ENCODE results near the gene C4orf50. TPM values are rescaled to one million over a fixed set of nuclear protein-coding genes. Genes with fewer than 3 reads are reported as not detected.

The C4orf50 gene
- total RNA-seq, 4 donors from 2014 or later: 0.14 to 4.9 (median 0.32) TPM; not detected in 1

GRCh38 chr4:5973486-5974220, 44.6 kb downstream of the C4orf50 start:
- Histone ChIP-seq H3K36me3 (no peaks in the 10 kb centered on the region), H3K4me3 (no peak overlapping the region), H3K27me3 (no peaks in the 10 kb centered on the region), H3K9me3 (no peaks in the 10 kb centered on the region), H3K4me1 (no peaks in the 10 kb centered on the region), H3K27ac (no peak overlapping the region)
- no peak for DNase-seq
- WGBS, 2 donors (ENCODE audit: low coverage in 1 of 2): 80% methylated on average over 25 of the region's 25 CpGs; no CpG with 5 or more reads in 1 of the 2 donors
- TF ChIP-seq EP300 (IDR thresholded peaks at IDR 0.05; ENCODE audit: low read depth) (no peak), POLR2AphosphoS5 (IDR thresholded peaks at IDR 0.05) (no peak), POLR2A (IDR thresholded peaks at IDR 0.05) (no peak)
- TF ChIP-seq, protein P1, sequence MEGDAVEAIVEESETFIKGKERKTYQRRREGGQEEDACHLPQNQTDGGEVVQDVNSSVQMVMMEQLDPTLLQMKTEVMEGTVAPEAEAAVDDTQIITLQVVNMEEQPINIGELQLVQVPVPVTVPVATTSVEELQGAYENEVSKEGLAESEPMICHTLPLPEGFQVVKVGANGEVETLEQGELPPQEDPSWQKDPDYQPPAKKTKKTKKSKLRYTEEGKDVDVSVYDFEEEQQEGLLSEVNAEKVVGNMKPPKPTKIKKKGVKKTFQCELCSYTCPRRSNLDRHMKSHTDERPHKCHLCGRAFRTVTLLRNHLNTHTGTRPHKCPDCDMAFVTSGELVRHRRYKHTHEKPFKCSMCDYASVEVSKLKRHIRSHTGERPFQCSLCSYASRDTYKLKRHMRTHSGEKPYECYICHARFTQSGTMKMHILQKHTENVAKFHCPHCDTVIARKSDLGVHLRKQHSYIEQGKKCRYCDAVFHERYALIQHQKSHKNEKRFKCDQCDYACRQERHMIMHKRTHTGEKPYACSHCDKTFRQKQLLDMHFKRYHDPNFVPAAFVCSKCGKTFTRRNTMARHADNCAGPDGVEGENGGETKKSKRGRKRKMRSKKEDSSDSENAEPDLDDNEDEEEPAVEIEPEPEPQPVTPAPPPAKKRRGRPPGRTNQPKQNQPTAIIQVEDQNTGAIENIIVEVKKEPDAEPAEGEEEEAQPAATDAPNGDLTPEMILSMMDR (IDR thresholded peaks at IDR 0.05): no peak
- intact Hi-C loops (cut with DNase I; ENCODE audit: low total_unique reads) (no loop called here), in situ Hi-C loops (cut with MboI; ENCODE audit: low pct_ligation_motif_present in 1 of 4, low pct_unique_long_range_greater_than_20kb in 1 of 4, low sequenced_read_pairs in 3 of 4) (no loop called here)

- Histone ChIP-seq H3K36me3 (no peaks in the 10 kb centered on the region), H3K4me1 (no peaks in the 10 kb centered on the region), H3K27ac (no peak overlapping the region), H3K27me3 (no peaks in the 10 kb centered on the region), H3K4me3 (no peak overlapping the region), H3K9me3 (no peaks in the 10 kb centered on the region)
- no peak for DNase-seq
- 71% methylated on average over 10 of the region's 10 CpGs; no CpG with 5 or more reads in 1 of the 2 donors for WGBS, 2 donors (ENCODE audit: low coverage in 1 of 2)
- in situ Hi-C loops (cut with MboI; ENCODE audit: low pct_ligation_motif_present in 1 of 4, low pct_unique_long_range_greater_than_20kb in 1 of 4, low sequenced_read_pairs in 3 of 4): no loop called here
- TF ChIP-seq, protein P1 (IDR thresholded peaks at IDR 0.05): no peak
- no peak for TF ChIP-seq POLR2AphosphoS5 (IDR thresholded peaks at IDR 0.05)
- TF ChIP-seq POLR2A (IDR thresholded peaks at IDR 0.05): no peak
- TF ChIP-seq EP300 (IDR thresholded peaks at IDR 0.05; ENCODE audit: low read depth): no peak
- intact Hi-C loops (cut with DNase I; ENCODE audit: low total_unique reads): no loop called here
Measured at GRCh38 chr4:5973033-5973432, 45.2 kb downstream of the C4orf50 start.

GRCh38 chr4:5972571-5972970, 45.7 kb downstream of the C4orf50 start:
- 92% methylated on average over 11 of the region's 11 CpGs; no CpG with 5 or more reads in 1 of the 2 donors for WGBS, 2 donors (ENCODE audit: low coverage in 1 of 2)

DNA sequence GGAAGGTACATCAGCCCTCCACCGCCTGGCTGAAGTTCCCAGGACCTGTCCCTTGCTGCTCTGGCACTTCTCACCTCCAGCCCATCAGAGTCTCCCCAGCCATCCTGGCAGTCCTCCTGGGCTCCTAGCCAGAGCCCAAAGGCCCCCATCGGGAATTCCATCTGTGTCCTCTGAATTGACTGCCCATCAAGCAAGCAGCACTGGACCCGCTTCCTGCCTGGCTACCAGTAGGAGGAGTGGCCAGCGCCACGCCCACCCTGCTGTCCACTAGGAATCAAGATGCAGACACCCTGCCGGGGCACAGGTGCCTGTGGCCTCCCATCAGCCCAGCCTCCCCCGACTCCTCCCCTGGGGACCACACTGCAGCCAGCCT, 47.2 kb downstream of the C4orf50 start:
- no peaks in the 10 kb centered on the region for H3K27me3 ChIP-seq

More at GRCh38 chr4:5972571-5972970, 45.7 kb downstream of the C4orf50 start:
- Histone ChIP-seq H3K27me3 (no peaks in the 10 kb centered on the region), H3K36me3 (no peaks in the 10 kb centered on the region), H3K27ac (no peak overlapping the region), H3K4me1 (no peaks in the 10 kb centered on the region), H3K9me3 (no peaks in the 10 kb centered on the region), H3K4me3 (no peak overlapping the region)
- TF ChIP-seq, protein P1 (IDR thresholded peaks at IDR 0.05): no peak
- TF ChIP-seq POLR2A (IDR thresholded peaks at IDR 0.05): no peak
- no peak for TF ChIP-seq EP300 (IDR thresholded peaks at IDR 0.05; ENCODE audit: low read depth)
- TF ChIP-seq POLR2AphosphoS5 (IDR thresholded peaks at IDR 0.05): no peak
- in situ Hi-C loops (cut with MboI; ENCODE audit: low pct_ligation_motif_present in 1 of 4, low pct_unique_long_range_greater_than_20kb in 1 of 4, low sequenced_read_pairs in 3 of 4) (no loop called here), intact Hi-C loops (cut with DNase I; ENCODE audit: low total_unique reads) (no loop called here)
- DNase-seq: no peak

More for the DNA sequence above, 47.2 kb downstream of the C4orf50 start:
- no peaks in the 10 kb centered on the region for H3K4me1 ChIP-seq
- no peak overlapping the region for H3K4me3 ChIP-seq
- H3K9me3 ChIP-seq: no peaks in the 10 kb centered on the region
- in situ Hi-C loops (cut with MboI; ENCODE audit: low pct_ligation_motif_present in 1 of 4, low pct_unique_long_range_greater_than_20kb in 1 of 4, low sequenced_read_pairs in 3 of 4): no loop called here
- WGBS, 2 donors (ENCODE audit: low coverage in 1 of 2): 56 to 64% methylated on average over 3 to 6 of the region's 7 CpGs
- no peak for DNase-seq
- H3K36me3 ChIP-seq: no peaks in the 10 kb centered on the region
- TF ChIP-seq POLR2A (IDR thresholded peaks at IDR 0.05) (no peak), EP300 (IDR thresholded peaks at IDR 0.05; ENCODE audit: low read depth) (no peak), POLR2AphosphoS5 (IDR thresholded peaks at IDR 0.05) (no peak)
- TF ChIP-seq, protein P1 (IDR thresholded peaks at IDR 0.05): no peak
- H3K27ac ChIP-seq: no peak overlapping the region
- intact Hi-C loops (cut with DNase I; ENCODE audit: low total_unique reads): no loop called here
